ENCODE data around the gene YBEY.

- TF ChIP-seq CTCF (IDR thresholded peaks at IDR 0.05) (no peak), POLR2AphosphoS5 (IDR thresholded peaks at IDR 0.05) (no peak), POLR2A (IDR thresholded peaks at IDR 0.05) (no peak), EP300 (IDR thresholded peaks at IDR 0.05; ENCODE audit: low read depth) (no peak)
Measured at GRCh38 chr21:46252840-46253239, 33.3 kb upstream of the YBEY start.

Data from transverse colon (tissue), 4 donors.